HL-60 (cell line): Measurements from ENCODE around the gene PTPRM.

Source experiments
- CTCF ChIP-seq: IDR thresholded peaks from one replicate; pipeline ENCODE4 v1.5.1; 2011; ENCODE audit warnings: low read length, control low read depth, inconsistent platforms; ENCODE audit not compliant: insufficient read depth
- GABPA ChIP-seq: IDR thresholded peaks from 2 replicates; pipeline ENCODE4 v1.6.1; 2012; ENCODE audit warnings: low read depth
- POLR2AphosphoS5 ChIP-seq: IDR thresholded peaks from 2 replicates; pipeline ENCODE4 v1.6.1; 2012; ENCODE audit warnings: low read depth
- REST ChIP-seq: IDR thresholded peaks from 2 replicates; pipeline ENCODE4 v1.6.1; 2012; ENCODE audit warnings: low read depth; ENCODE audit not compliant: insufficient replicate concordance

- no peak for TF ChIP-seq CTCF
- TF ChIP-seq POLR2AphosphoS5, result no peak
- no peak for TF ChIP-seq REST
- TF ChIP-seq GABPA, result no peak
Observed at GRCh38 chr18:7523772-7524171, 43.3 kb upstream of the PTPRM start.
